Psoas muscle (tissue), 8 donors: ENCODE measurements around the gene RAB40B. TPM values are rescaled to one million over a fixed set of nuclear protein-coding genes. Genes with fewer than 3 reads are reported as not detected.
"Not testable (repeated sequence)": the region's sequence is repeated elsewhere in the genome, so short reads cannot be mapped to it uniquely, and the experiment has no call there.

ENCODE experiments used
- ATAC-seq, 4 donors: fragments of 200-7000 bp; cut with Tn5 transposase; one replicate each; pipeline ENCODE4 v1.9.1; 2020; ENCODE audit warnings: moderate library complexity in 3 of 4, mild to moderate bottlenecking in 2 of 4
- DNase-seq, 2 donors: peaks; one replicate each; pipeline ENCODE4 v3.0.0-alpha.2; 2020
- H3K27ac ChIP-seq: fragments of 200-600 bp; one replicate; pipeline ENCODE4 v1.8.0; 2022
- H3K27me3 ChIP-seq, 3 donors: fragments of 200-600 bp in 1 of 3; one replicate each; pipeline versions ENCODE4 v1.6.1 to v1.8.0; 2013 to 2022; ENCODE audit warnings: low read length in 2 of 3, mild to moderate bottlenecking in 2 of 3, moderate library complexity in 1 of 3; ENCODE audit not compliant: insufficient read depth in 3 of 3
- H3K36me3 ChIP-seq, 2 donors: fragments of 200-600 bp in 1 of 2; one replicate each; pipeline versions ENCODE4 v1.6.1 to v1.8.0; 2013 to 2022; ENCODE audit warnings: low read depth in 1 of 2, mild to moderate bottlenecking in 1 of 2, moderate library complexity in 1 of 2; ENCODE audit not compliant: insufficient read depth in 1 of 2
- H3K4me1 ChIP-seq: fragments of 200-600 bp; one replicate; pipeline ENCODE4 v1.8.0; 2022
- H3K4me3 ChIP-seq: fragments of 200-600 bp; one replicate; pipeline ENCODE4 v1.8.0; 2022; ENCODE audit warnings: mild to moderate bottlenecking
- H3K9me3 ChIP-seq: fragments of 200-600 bp; one replicate; pipeline ENCODE4 v1.8.0; 2022
- CTCF ChIP-seq: fragments of 200-600 bp; IDR thresholded peaks from one replicate; pipeline ENCODE4 v1.8.0; 2022; ENCODE audit warnings: antibody characterized with exemption
- WGBS, 3 donors: extraction: QIAGEN DNeasy Blood & Tissue Kit; methylation state at CpG; one replicate each; pipeline versions ENCODE4 v1.1.6 to v1.1.7; 2013; 5-methylcytosine and 5-hydroxymethylcytosine counted together
- intact Hi-C, 2 donors: fragments of 100-400 bp; cut with DNase I; formaldehyde crosslinking; loops; one replicate each; pipeline versions ENCODE4 v1.11.0 to v1.14.2; 2022
- long read RNA-seq, 2 donors: library from polyadenylated mRNA; unstranded; transcript quantifications; one replicate each; pipeline ENCODE4 v2.0.0, GENCODE V29; 2021
- polyA plus RNA-seq, 3 donors: library from polyadenylated mRNA; stranded (reverse); fragments of 200-250 nt; gene quantifications; one replicate each; pipeline ENCODE4 v1.2.3, GENCODE V29; 2013
- total RNA-seq, 4 donors: library from RNA; stranded (reverse); fragmentation: NEBNext Ultra II Directional in 2 of 4; extraction: Animal tissue kit (Norgen Biotek cat#: 25700) in 2 of 4; gene quantifications; one replicate each; pipeline versions ENCODE4 v1.2.1 to v1.2.4, GENCODE V29; 2021 to 2023
- donor health status: healthy with polysubstance abuse.
- donor health status: DM: no; HTN: no; CAD: no; lungs with moderate emphysema.
- donor health status: Bipolar disorder and iron deficiency.
- donor health status: healthy.
- donor health status: DM: yes; HTN: yes; CAD: no.
- donor health status: DM: no; HTN: no; CAD: no.
- donor health status: DM: no; HTN: no; CAD: no.
- donor health status: DM: yes; HTN: yes; CAD: no.

Gene RAB40B
- 10 to 100 TPM; 12.6 to 42.9 (median 30.4) TPM for total RNA-seq
- 10 to 100 TPM in 2 of 3 donors, 1 to 10 TPM in 1; 3.9 to 19.4 (median 12.6) TPM for polyA plus RNA-seq
- long read RNA-seq, donor 1, transcript RAB40B-206 (6 exons, 3,859 nt): major isoform, 28 of 36 reads
- long read RNA-seq, donor 1, partial matches to known transcripts: 2 of 36 reads
- long read RNA-seq, donor 1, other reads (novel, unspliced or antisense): 3 of 36 reads
- long read RNA-seq, donor 2, transcript RAB40B-206 (6 exons, 3,859 nt): major isoform, 57 of 100 reads
- long read RNA-seq, donor 2, partial matches to known transcripts: 9 of 100 reads
- long read RNA-seq, donor 2, other reads (novel, unspliced or antisense): 25 of 100 reads

- intact Hi-C loops: no loop called here
- TF ChIP-seq CTCF: no peak
- Histone ChIP-seq H3K4me3 (peak within 1 kb of the TSS; percentile 88), H3K9me3 (peaks cover 12% of the 10 kb centered on the region), H3K27me3 (no peaks in the 10 kb centered on the region), H3K27ac (peak within 1 kb of the TSS; percentile 69), H3K4me1 (peaks cover 8% of the 10 kb centered on the region), H3K36me3 (no peaks in the 10 kb centered on the region)
- WGBS, 3 donors: 0 to 1% (median 0%) methylated on average over 45 to 111 of the region's 112 CpGs
- ATAC-seq (peak; percentile 98 to 99 (median 99)), DNase-seq (peak; percentile 99 to 100)
Measured at GRCh38 chr17:82698065-82698973, at the start of gene RAB40B. Gene RAB40B, minus strand, starts transcription at chr17:82698698. Its CDS starts 102 bp downstream, at chr17:82698596.

- WGBS, 3 donors: 81 to 88% (median 87%) methylated on average over 8 of the region's 8 CpGs
- H3K36me3 ChIP-seq: peaks cover 8 to 41% of the 10 kb centered on the region in 2 donors
- DNase-seq (no peak), ATAC-seq (no peak)
- no peak overlapping the region for H3K27ac ChIP-seq
- no peak overlapping the region for H3K4me3 ChIP-seq
- intact Hi-C loops: no loop called here
- H3K27me3 ChIP-seq: no peaks in the 10 kb centered on the region
- no peaks in the 10 kb centered on the region for H3K4me1 ChIP-seq
- TF ChIP-seq CTCF: no peak
- no peaks in the 10 kb centered on the region for H3K9me3 ChIP-seq
Measured at GRCh38 chr17:82745524-82745923, 47.0 kb upstream of the RAB40B start.

GRCh38 chr17:82744736-82745135 lies 46.2 kb upstream of the RAB40B start:
- intact Hi-C loops, ATAC-seq, H3K4me3 ChIP-seq, H3K27me3 ChIP-seq, H3K4me1 ChIP-seq, H3K9me3 ChIP-seq, H3K27ac ChIP-seq: not testable (repeated sequence)
- WGBS, 3 donors: 69 to 80% (median 76%) methylated on average over 7 of the region's 7 CpGs
- peak in 1 of 2 donors; percentile 12 for DNase-seq
- peaks cover 8 to 49% of the 10 kb centered on the region in 2 donors for H3K36me3 ChIP-seq

- intact Hi-C loops: no loop called here
- Histone ChIP-seq H3K27me3 (no peaks in the 10 kb centered on the region), H3K9me3 (no peaks in the 10 kb centered on the region), H3K36me3 (peaks cover 8 to 58% of the 10 kb centered on the region in 2 donors), H3K4me1 (no peaks in the 10 kb centered on the region), H3K27ac (no peak overlapping the region), H3K4me3 (no peak overlapping the region)
- ATAC-seq (no peak), DNase-seq (peak in 1 of 2 donors; percentile 42)
- no peak for TF ChIP-seq CTCF
- 89 to 93% (median 92%) methylated on average over 15 to 16 of the region's 16 CpGs for WGBS, 3 donors
Measured at GRCh38 chr17:82743344-82744219, 45.1 kb upstream of the RAB40B start.
